ENCODE data around the gene ADARB1. TPM values are rescaled to one million over a fixed set of nuclear protein-coding genes. Genes with fewer than 3 reads are reported as not detected.

The ADARB1 gene
- total RNA-seq, 2 experiments from 2014 or later = 6.6 to 20.5 TPM

GRCh38 chr21:45136500-45136899 lies 62.1 kb downstream of the ADARB1 start:
- Histone ChIP-seq H3K79me2 (ENCODE audit: insufficient read depth, low read depth, low read length) (no peaks in the 10 kb centered on the region), H3K4me2 (ENCODE audit: low read length) (no peak overlapping the region), H3K27ac (ENCODE audit: low read depth, low read length, poor library complexity, severe bottlenecking) (no peak overlapping the region), H3K9me3 (ENCODE audit: low read length) (no peaks in the 10 kb centered on the region), H3K9me2 (ENCODE audit: insufficient read depth, low read length) (no peaks in the 10 kb centered on the region), H3K4me3 (ENCODE audit: low read depth, low read length, poor library complexity, severe bottlenecking) (no peak overlapping the region), H4K20me1 (ENCODE audit: insufficient read depth, low read length) (no peaks in the 10 kb centered on the region), H2AFZ (ENCODE audit: low read length) (no peak overlapping the region), H3K4me1 (ENCODE audit: insufficient read depth, low read length, poor library complexity, severe bottlenecking) (no peaks in the 10 kb centered on the region), H3K36me3 (ENCODE audit: insufficient read depth, low read length) (no peaks in the 10 kb centered on the region)
- no peak for DNase-seq (ENCODE audit: low spot score)
- CTCF ChIA-PET (ENCODE audit: unreplicated experiment) = interaction anchor here (0.7 to 1.9 kb wide), 2 partner anchors 8 to 34 kb away, joined by 3 to 8 read pairs; no protein-coding TSS in a partner anchor
- POLR2A ChIA-PET = interaction anchor here (0.6 to 0.7 kb wide), 2 partner anchors 66 to 204 kb away, joined by 3 to 4 read pairs; no protein-coding TSS in a partner anchor
- no peak for TF ChIP-seq CTCF (conservative IDR thresholded peaks at IDR 0.05; ENCODE audit: low read length)
- no peak for TF ChIP-seq EZH2phosphoT487 (IDR thresholded peaks at IDR 0.05; ENCODE audit: borderline replicate concordance, low read depth, low read length)
- intact Hi-C loops (cut with micrococcal nuclease; ENCODE audit: unreplicated experiment) = loop anchor here (2.0 kb wide), 1 partner anchor 38 kb away; no protein-coding TSS in a partner anchor
- no TSS peak for BruUV-seq (replicated peaks)

- Histone ChIP-seq H3K27ac (ENCODE audit: low read depth, low read length, poor library complexity, severe bottlenecking) (no peak overlapping the region), H4K20me1 (ENCODE audit: insufficient read depth, low read length) (no peaks in the 10 kb centered on the region), H3K9me2 (ENCODE audit: insufficient read depth, low read length) (no peaks in the 10 kb centered on the region), H3K4me3 (ENCODE audit: low read depth, low read length, poor library complexity, severe bottlenecking) (no peak overlapping the region), H3K36me3 (ENCODE audit: insufficient read depth, low read length) (no peaks in the 10 kb centered on the region), H3K4me1 (ENCODE audit: insufficient read depth, low read length, poor library complexity, severe bottlenecking) (no peaks in the 10 kb centered on the region), H3K9me3 (ENCODE audit: low read length) (no peaks in the 10 kb centered on the region), H3K4me2 (ENCODE audit: low read length) (no peak overlapping the region), H2AFZ (ENCODE audit: low read length) (no peak overlapping the region), H3K79me2 (ENCODE audit: insufficient read depth, low read depth, low read length) (no peaks in the 10 kb centered on the region)
- no TSS peak for BruUV-seq (replicated peaks)
- ChIA-PET POLR2A (interaction anchor here (0.7 to 1.9 kb wide), 2 partner anchors 9 to 205 kb away, joined by 4 read pairs; no protein-coding TSS in a partner anchor), CTCF (ENCODE audit: unreplicated experiment) (interaction anchor here (0.7 to 1.9 kb wide), 5 partner anchors 9 to 187 kb away, joined by 3 to 12 read pairs (median 3); no protein-coding TSS in a partner anchor)
- DNase-seq (ENCODE audit: low spot score) = peak; percentile 79
- intact Hi-C loops (cut with micrococcal nuclease; ENCODE audit: unreplicated experiment) = loop anchor here (1.0 to 2.0 kb wide), 2 partner anchors 38 to 188 kb away; no protein-coding TSS in a partner anchor
- TF ChIP-seq CTCF (conservative IDR thresholded peaks at IDR 0.05; ENCODE audit: low read length) = peak; percentile 94
- TF ChIP-seq EZH2phosphoT487 (IDR thresholded peaks at IDR 0.05; ENCODE audit: borderline replicate concordance, low read depth, low read length) = no peak
These were observed 62.7 kb downstream of the ADARB1 start for GRCh38 chr21:45136927-45137611.

- POLR2A ChIA-PET = interaction anchor here (1.9 kb wide), 1 partner anchor 9 kb away, joined by 4 read pairs; no protein-coding TSS in a partner anchor
- Histone ChIP-seq H3K79me2 (ENCODE audit: insufficient read depth, low read depth, low read length) (no peaks in the 10 kb centered on the region), H4K20me1 (ENCODE audit: insufficient read depth, low read length) (no peaks in the 10 kb centered on the region), H3K27ac (ENCODE audit: low read depth, low read length, poor library complexity, severe bottlenecking) (no peak overlapping the region), H3K9me3 (ENCODE audit: low read length) (no peaks in the 10 kb centered on the region), H2AFZ (ENCODE audit: low read length) (no peak overlapping the region), H3K4me1 (ENCODE audit: insufficient read depth, low read length, poor library complexity, severe bottlenecking) (no peaks in the 10 kb centered on the region), H3K4me3 (ENCODE audit: low read depth, low read length, poor library complexity, severe bottlenecking) (no peak overlapping the region), H3K9me2 (ENCODE audit: insufficient read depth, low read length) (no peaks in the 10 kb centered on the region), H3K4me2 (ENCODE audit: low read length) (no peak overlapping the region), H3K36me3 (ENCODE audit: insufficient read depth, low read length) (no peaks in the 10 kb centered on the region)
- no peak for DNase-seq (ENCODE audit: low spot score)
- CTCF ChIA-PET (ENCODE audit: unreplicated experiment) = interaction anchor here (0.7 to 1.9 kb wide), 4 partner anchors 9 to 187 kb away, joined by 3 to 12 read pairs (median 6); no protein-coding TSS in a partner anchor
- TF ChIP-seq CTCF (conservative IDR thresholded peaks at IDR 0.05; ENCODE audit: low read length) = no peak
- no peak for TF ChIP-seq EZH2phosphoT487 (IDR thresholded peaks at IDR 0.05; ENCODE audit: borderline replicate concordance, low read depth, low read length)
- BruUV-seq (replicated peaks) = no TSS peak
- intact Hi-C loops (cut with micrococcal nuclease; ENCODE audit: unreplicated experiment) = loop anchor here (1.0 to 2.0 kb wide), 2 partner anchors 39 to 188 kb away; no protein-coding TSS in a partner anchor
These were observed 63.2 kb downstream of the ADARB1 start for GRCh38 chr21:45137612-45137937.

Measured in OCI-LY7 (cell line).